GM19240 (cell line): ENCODE results near the gene UGDH.
A peak's percentile ranks its signal among the peaks of the same experiment; 100 is the strongest.
"Not testable (repeated sequence)": the region's sequence is repeated elsewhere in the genome, so short reads cannot be mapped to it uniquely, and the experiment has no call there.

ENCODE experiments used
- DNase-seq: peaks from one replicate; pipeline ENCODE4 v3.0.0; 2011; ENCODE audit warnings: low spot score; ENCODE audit not compliant: insufficient read length

UGDH gene

GRCh38 chr4:39527296-39528060 lies at the start of gene UGDH:
TSS of gene UGDH (minus strand) at chr4:39527439. CDS start at chr4:39521512, 5,927 bp downstream.
- peak; percentile 94 for DNase-seq

GRCh38 chr4:39574946-39575345 lies 47.7 kb upstream of the UGDH start:
- no peak for DNase-seq

DNA sequence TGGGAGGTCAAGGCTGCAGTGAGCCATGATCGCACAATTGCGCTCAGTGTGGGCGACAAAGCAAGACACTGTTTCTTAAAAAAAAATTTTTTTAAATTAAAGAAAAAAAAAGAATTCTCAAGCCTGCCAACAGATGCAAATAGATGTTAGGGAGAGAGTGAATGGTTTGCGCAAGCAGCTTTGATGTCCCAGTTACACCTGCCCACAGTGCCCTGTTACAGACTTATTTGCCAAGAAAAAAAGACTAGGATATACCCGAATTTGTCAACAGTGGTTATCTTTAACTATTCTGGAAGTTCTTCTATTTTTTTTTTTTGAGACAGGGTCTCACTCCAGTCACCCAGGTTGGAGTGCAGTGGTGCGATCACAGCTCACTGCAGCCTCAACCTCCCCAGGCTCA lies 44.3 kb upstream of the UGDH start:
- no peak for DNase-seq

DNA sequence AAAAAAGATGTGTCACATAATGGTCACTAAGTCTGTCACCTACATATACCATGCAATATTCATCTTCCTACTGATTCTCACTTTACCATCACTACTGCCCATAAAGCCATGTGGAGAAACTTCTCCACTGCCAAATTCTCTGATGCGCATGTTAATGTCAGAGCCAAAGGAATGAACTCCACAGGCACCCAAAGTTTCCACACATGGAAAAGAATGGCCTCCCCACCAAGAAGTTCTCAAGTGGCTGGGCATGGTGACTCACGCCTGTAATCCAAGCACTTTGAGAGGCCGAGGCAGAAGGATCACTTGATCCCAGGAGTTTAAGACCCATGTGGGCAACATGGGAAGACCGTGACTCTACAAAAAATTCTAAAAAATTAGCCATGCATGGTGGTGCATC lies 43.8 kb upstream of the UGDH start:
- no peak for DNase-seq

DNA sequence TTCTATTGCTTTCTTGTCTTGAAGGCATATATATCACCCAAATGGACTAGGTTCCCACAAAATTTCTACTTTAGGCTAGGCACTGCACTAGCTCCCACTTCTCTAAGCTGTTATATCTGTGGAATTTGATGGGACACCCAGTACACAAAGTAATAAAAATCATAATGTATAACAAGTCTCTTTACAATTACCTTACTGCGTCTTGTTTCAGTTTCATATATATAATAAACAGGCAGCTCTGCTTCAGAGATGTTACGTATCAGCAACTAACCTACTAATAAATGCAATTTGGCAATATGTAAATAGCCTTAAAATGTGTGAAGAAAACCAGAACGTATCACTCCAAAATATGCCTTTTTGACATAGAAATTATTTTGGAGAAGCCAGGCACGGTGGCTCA lies 42.0 kb upstream of the UGDH start:
- no peak for DNase-seq

- DNase-seq = peak; percentile 6
These were observed 41.6 kb upstream of the UGDH start for GRCh38 chr4:39568805-39569204.

DNA sequence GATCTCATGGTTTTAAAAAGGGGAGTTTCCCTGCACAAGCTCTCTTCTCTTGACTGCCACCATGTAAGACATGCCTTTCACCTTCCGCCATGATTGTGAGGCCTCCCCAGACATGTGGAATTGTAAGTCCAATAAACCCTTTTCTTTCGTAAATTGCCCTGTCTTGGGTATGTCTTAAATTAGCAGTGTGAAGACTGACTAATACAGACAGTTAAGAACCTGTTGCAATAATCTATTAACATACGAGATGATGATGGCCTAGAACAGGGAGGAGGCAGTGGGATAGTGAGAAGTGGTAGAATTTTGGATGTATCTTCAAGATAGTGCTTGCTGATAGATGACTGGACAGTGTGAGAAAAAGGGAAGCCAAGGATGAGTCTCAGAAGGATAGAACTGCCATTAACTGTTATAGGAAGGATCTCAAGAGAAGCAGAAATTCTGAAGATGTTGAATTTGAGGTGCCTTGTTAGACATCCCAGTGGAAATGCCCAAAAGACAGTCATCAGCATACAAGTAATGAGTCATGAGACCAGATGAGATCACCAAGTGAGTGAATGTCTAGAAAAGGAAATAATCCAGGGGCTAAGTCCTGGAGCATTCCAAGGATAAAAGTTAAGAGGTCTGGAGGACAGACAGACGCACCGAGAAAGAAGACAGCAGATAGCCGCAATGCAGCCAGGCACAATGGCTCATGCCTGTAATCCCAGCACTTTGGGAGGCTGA lies 38.8 kb upstream of the UGDH start:
- no peak for DNase-seq

GRCh38 chr4:39563346-39563847 lies 36.2 kb upstream of the UGDH start:
- no peak for DNase-seq

- no peak for DNase-seq
These were observed 35.6 kb upstream of the UGDH start for GRCh38 chr4:39562792-39563191.

DNA sequence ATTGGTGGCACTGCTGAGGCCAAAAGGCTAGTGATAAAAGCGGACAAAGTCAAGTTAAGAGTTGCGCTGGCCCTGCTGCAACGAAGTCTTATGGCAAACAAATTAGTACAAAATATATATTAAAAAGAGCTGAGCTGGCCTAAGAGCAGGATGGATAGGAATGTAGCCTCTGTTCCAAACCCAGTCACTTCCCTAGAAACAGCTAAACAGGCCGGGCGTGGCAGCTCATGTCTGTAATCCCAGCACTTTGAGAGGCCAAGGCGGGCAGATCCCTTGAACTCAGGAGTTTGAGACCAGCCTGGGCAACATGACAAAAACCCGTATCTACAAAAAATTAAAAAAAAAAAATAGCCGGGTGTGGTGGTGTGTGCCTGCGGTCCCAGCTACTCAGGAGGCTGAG lies 32.4 kb upstream of the UGDH start:
- DNase-seq = no peak

- no peak for DNase-seq
These were observed 28.2 kb upstream of the UGDH start for GRCh38 chr4:39555472-39555871.

GRCh38 chr4:39548425-39549067 lies 21.3 kb upstream of the UGDH start:
- DNase-seq = no peak

- DNase-seq = no peak
These were observed 17.5 kb upstream of the UGDH start for GRCh38 chr4:39544580-39545315.

DNA sequence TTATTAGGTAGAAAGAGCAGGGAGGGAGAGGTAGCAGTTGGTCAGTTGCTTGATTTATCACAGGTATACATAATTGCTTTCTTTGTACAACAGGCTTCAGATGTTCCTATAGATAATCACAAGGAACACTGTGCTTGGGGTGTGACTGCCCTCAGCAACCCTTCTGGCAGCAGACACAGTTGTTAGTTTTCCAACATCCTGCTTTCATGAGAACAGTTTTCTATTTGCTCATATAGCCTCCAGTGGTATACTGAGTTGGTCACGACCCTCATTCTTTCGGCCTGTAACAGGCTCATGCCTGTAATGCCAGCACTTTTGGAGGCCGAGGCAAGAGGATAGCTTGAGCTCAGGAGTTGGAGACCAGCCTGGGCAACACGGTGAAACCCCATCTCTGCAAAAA lies 16.8 kb upstream of the UGDH start:
- not testable (repeated sequence) for DNase-seq

DNA sequence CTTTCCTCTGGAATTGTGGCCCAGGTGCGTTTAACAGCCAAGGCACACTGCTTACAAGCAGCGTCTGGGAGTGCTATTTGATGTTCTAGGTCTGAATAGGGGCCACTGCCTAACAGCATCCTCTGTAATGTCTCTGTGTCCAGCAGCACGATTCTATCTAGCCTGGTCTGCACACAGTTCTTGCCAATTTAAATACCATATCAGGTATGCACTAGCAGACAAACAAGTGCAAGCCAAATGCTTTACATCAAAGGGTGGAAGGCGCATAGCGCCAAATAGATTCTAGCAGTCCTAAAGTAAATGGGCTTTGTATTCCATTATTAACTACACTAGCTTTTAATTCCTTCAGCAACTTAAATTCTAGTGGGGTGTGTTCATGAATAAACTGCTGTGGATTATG lies 15.8 kb upstream of the UGDH start:
- DNase-seq = no peak

GRCh38 chr4:39542611-39543012 lies 15.4 kb upstream of the UGDH start:
- DNase-seq = no peak

- DNase-seq = no peak
These were observed 14.9 kb upstream of the UGDH start for GRCh38 chr4:39541987-39542610.

DNA sequence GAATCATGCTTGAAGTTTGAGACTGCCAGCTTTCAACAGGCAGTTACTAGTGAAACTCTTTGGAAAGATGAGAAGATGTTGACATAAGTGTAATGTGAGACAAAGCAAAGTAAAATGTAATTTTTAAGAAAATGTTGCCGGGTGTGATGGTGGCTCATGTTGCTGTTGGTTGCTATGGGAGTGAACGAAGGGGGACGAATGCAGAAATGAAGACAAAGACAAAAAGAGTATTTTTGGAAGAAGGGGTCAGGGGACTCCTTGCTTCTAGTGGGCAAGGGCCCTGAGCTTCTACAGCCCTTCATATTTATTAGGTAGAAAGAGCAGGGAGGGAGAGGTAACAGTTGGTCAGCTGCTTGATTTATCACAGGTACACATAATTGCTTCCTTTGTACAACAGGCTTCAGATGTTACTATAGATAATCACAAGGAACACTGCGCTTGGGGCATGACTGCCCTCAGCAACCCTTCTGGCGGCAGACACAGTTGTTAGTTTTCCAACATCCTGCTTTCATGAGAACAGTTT lies 11.9 kb upstream of the UGDH start:
- no peak for DNase-seq

DNA sequence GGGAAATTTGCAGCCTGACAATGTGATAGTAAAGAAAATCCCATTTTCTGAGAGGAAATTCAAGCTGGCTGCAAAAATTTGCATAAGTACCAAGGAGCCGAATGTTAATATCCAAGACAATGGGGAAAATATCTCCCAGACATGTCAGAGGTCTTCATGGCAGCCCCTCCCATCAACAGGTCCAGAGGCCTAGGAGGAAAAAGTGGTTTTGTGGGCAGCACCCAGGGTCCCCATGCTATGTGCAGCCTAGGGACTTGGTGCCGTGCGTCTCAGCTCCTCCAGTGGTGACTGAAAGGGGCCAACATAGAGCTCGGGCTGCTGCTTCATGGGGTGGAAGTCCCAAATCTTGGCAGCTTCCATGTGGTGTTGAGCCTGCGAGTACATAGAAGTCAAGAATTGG lies 6.3 kb upstream of the UGDH start:
- no peak for DNase-seq

- not testable (repeated sequence) for DNase-seq
These were observed 5.0 kb upstream of the UGDH start for GRCh38 chr4:39532237-39532636.

DNA sequence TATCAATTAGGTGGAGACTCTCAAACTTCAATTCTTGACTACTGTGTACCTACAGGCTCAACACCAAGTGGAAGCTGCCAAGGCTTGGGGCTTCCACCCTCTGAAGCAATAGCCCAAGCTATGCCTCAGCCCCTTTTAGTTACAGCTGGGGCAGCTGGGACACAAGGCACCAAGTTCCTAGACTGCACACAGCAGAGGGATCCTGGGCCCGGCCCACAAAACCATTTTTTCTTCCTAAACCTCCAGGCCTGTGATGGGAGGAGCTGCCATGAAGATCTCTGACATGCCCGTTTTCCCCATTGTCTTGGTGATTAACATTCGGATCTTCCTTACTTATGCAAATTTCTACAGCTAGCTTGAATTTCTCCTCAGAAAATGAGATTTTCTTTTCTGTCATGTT lies 3.4 kb upstream of the UGDH start:
- DNase-seq = no peak
